GM18507 (cell line): ENCODE data around the gene SCO1.
"Not testable (repeated sequence)": the region's sequence is repeated elsewhere in the genome, so short reads cannot be mapped to it uniquely, and the experiment has no call there.

Experiments
- DNase-seq: peaks from one replicate; pipeline ENCODE4 v3.0.0; 2011; ENCODE audit warnings: low read depth; ENCODE audit not compliant: insufficient read length; ENCODE audit errors: extremely low spot score
- FAIRE-seq: peaks from 2 replicates; lab custom pipeline; 2011; peaks lifted over from hg19 to GRCh38; lab: Jason Lieb, UNC

Gene SCO1

DNA sequence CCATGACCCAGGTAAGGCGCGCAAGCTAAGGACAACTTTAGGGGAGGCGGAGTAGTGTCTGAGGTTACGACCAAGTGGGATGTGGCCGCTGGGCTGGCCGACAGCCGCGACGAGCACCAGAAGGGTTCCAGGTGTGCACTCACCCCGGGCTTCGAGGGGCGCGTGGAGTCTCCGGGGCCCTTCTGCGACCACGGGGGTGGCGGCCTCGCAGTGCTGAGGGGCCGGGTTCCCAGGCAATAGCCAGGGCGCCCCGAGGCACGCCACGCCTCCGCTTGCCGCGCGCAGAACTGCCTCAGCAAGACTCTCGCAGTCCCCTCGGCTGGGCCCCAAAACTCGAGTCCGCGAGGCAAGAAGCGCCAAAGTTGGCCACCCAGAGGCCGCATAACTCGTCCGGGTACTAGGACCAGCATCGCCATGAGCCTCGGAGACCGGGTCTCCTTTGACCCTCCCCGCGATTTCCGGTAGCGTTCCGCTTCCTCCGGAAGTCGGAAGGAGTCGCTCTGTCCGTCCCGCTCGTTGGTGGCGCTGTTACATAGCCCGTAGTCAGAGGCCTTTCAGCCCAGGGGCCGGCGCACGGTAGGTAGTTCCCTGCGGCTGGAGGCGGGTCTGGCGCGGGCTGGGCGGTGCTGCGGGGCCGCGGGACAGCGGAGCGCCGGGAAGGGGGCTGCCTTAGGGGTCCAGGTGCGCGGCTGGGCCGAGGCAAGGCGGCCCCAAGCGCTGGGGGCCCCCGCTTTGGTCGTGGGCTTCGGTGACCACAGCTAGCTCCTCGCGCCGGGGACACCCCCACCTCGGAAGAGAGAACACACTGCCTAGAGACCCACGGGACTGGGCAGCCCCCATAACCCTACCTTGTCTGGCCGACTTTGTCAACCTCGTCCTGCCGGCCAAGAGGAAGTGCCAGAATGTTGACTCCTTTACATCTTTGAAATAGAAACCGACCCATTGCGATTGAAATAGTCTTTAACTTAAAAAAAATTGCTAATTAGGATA is at the start of gene SCO1, which contains the start of gene ADPRM:
TSS of gene SCO1 (minus strand) at position 442 of the 990 bp plus-strand sequence. CDS start at position 416, 26 bp downstream.
TSS of gene ADPRM (plus strand) at position 503 of the 990 bp plus-strand sequence. CDS start 7,333 bp downstream, outside the sequence.
- DNase-seq = peak; percentile 74
- FAIRE-seq = peak; percentile 96

DNA sequence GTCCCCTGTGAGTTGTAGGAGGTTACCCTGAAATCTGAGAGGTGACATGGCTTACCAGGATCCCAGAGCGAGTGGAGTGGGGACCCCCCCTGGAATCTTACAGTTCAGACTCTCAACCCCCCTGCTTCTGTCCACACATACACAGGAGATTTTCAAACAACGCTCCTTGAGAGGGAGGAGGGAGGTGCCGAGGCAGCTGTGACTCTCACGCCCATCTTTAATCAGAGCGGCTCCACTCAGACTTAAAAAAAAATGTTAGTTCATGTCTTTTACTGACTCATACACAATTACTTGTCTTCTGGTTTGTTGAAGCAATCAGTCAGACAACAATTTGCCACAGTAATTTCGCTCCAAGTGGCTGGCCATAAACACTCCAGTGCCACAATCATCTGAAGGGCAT is 47.9 kb upstream of the SCO1 start:
- no peak for FAIRE-seq
- DNase-seq = no peak

DNA sequence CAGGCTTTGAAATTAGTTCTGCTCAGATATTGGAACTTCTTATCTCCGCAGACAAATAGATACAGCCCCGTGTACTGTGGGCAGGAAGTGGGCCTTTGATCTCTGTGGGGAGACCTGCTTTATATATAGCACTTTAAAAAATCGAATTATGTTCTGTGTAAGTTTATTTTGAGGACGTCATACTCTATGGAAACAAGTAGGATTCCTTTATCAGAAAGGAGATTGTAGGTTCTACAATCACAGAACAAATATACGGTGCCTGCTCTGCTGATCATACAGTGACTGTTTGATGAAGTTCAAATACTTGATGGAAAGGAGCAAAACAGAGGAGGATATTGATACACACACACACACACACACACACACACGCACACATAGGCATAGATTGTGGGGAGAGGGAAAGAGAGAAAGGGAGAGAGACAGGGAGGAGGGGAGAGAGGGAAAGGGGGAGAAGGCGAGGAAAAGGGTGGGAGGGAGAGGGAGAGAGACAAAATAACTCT is 47.2 kb upstream of the SCO1 start:
- FAIRE-seq (no peak), DNase-seq (no peak)

- no peak for FAIRE-seq
- no peak for DNase-seq
Measured at GRCh38 chr17:10743316-10744009, 46.1 kb upstream of the SCO1 start.

GRCh38 chr17:10742431-10742830 is 45.1 kb upstream of the SCO1 start:
- DNase-seq (no peak), FAIRE-seq (no peak)

GRCh38 chr17:10741416-10742135 is 44.2 kb upstream of the SCO1 start:
- no peak for FAIRE-seq
- no peak for DNase-seq

GRCh38 chr17:10739386-10739785 is 42.1 kb upstream of the SCO1 start:
- FAIRE-seq (no peak), DNase-seq (no peak)

GRCh38 chr17:10738521-10739258 is 41.4 kb upstream of the SCO1 start:
- no peak for FAIRE-seq
- no peak for DNase-seq

DNA sequence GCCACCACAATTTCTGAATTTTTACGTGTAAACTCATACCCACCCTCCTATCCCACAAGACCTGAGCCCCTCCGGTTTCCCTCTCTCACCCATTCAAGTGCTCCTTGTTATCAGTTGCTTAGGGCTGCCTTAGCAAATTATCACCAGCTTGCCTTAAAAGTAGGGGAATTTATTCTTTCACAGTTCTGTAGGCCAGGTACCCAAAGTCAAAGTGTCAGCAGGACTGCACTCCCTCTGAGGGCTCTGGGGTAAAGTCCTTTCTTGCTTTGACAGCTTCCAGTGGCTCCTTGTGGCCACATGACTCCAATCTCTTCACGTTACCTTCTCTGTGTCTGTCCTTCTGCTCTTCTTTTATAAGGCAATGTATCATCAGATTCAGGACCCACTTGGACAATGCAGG is 40.4 kb upstream of the SCO1 start:
- DNase-seq (no peak), FAIRE-seq (no peak)

DNA sequence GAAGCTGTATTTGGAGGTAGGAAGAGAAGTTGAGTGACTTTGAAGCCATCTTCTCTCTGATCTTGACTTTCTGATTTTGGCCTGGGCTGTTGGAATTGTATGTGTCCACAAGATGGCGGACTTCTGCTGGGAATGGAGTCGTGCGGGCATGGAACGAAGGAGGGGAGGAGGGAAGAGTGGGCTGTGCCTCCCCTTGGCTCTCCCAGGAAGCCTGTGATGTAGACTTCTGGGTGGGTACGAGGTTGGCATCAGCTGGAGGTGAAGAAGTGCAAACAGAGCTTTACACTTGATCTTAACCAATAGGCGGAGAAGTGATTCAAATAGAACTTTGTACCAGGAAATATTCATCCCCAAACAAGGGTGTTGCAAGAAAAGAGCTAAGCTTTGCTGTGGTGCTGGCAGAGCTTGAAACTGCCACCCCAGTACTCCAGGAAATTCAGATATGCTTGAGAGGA is 39.9 kb upstream of the SCO1 start:
- FAIRE-seq (peak; percentile 64), DNase-seq (no peak)

GRCh38 chr17:10735821-10736220 is 38.5 kb upstream of the SCO1 start:
- DNase-seq = no peak
- no peak for FAIRE-seq

DNA sequence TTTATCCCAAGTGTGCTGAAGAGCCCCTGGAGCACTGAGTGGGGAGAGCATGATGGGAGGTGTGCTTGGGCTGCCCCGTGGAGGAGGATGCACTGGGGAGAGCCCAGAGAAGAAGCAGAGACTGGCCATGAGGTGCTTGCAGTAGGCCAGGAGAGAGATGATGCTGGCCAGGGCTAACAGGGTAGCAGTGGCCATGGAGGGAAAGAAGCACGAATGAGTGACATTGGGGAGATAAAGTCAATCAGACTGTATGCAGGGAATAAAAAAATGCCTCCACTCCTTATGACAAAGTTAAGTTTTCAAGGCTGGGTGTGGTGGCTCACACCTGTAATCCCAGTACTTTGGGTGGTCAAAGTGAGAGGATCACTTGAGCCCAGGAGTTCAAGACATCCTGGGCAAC is 37.9 kb upstream of the SCO1 start:
- no peak for DNase-seq
- no peak for FAIRE-seq

DNA sequence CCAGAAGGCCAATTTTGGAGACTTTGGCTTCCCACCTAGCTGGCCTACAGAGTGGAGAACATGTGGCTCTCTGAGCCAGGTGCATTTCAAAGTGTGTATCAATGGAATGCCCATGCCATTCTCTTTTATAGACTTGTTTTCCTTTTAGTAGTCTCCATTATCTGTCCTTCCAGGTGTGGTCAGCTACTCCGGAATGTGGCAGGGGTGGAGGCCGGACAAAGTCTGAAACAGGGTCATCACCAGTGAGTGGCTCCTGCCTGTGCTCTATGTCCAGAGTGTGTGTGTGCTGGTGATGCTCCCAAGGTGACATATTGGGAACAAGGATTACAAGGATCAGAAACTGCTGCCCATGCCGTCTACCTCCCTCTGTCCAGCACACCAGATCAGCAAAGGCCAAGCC is 36.3 kb upstream of the SCO1 start:
- FAIRE-seq = no peak
- no peak for DNase-seq

DNA sequence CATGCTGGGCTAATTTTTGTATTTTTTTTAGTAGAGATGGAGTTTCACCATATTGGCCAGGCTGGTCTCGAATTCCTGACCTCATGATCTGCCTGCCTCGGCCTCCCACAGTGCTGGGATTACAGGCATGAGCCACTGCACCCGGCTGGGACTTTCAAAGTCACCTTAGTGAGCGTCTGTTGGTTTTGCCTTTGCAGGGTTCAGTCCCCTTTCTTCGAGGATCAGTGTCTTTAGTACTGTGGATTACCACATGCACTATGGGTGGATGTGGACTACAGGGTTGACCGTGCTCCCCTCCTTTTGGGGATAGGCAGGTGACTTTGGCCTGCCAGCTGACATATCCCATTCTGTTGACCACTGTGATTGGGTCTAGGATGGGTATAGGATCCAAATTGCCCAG is 34.8 kb upstream of the SCO1 start:
- FAIRE-seq, DNase-seq: not testable (repeated sequence)

DNA sequence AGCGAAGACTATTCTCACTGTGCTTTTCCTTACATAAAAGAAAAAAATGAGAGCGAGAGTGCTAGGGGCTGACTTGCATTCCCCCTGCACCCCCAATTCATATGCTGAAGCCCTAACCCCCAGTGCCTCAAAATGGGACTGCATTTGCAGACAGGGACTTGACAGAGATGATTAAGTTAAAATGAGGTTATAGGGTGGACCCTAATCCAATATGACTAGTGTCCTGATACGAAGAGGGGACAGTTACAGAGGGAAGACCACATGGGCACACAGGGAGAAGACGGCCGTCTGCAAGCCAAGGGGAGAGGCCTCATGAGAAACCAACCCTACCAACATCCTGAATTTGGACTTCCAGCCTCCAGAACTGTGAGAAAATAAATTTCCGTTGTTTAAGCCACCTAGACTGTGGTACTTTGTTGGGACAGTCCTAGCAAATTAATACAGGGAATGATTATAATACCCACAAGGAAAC is 34.1 kb upstream of the SCO1 start:
- no peak for DNase-seq
- no peak for FAIRE-seq

- not testable (repeated sequence) for DNase-seq, FAIRE-seq
Measured at GRCh38 chr17:10730247-10730646, 32.9 kb upstream of the SCO1 start.

GRCh38 chr17:10729334-10730193 is 32.2 kb upstream of the SCO1 start, which contains the start of gene TMEM220:
Gene TMEM220, minus strand, starts transcription at chr17:10730023. Its CDS starts 172 bp downstream, at chr17:10729851.
- DNase-seq (peak; percentile 20), FAIRE-seq (peak; percentile 33)
